Activated naive CD4-positive, alpha-beta T cell treated with anti-CD3 and anti-CD28 coated beads for 36 hours (primary cell): ENCODE results near the gene LRRC61. TPM values are rescaled to one million over a fixed set of nuclear protein-coding genes. Genes with fewer than 3 reads are reported as not detected.
"Not testable (repeated sequence)": the region's sequence is repeated elsewhere in the genome, so short reads cannot be mapped to it uniquely, and the experiment has no call there.

ENCODE experiments used
- CTCF ChIA-PET: fragments of 350-600 bp; sonication (Branson Sonifier 250); formaldehyde crosslinking; loops from one replicate; lab custom pipeline; 2021; ENCODE audit warnings: antibody characterized with exemption; lab: Charles Lee
- DNase-seq: peaks from one replicate; pipeline ENCODE4 v3.0.0-alpha.2; 2020
- H3K27ac Mint-ChIP-seq: one replicate; pipeline ENCODE4 v1.8.0; 2021; ENCODE audit warnings: mild to moderate bottlenecking, mixed read lengths
- H3K27me3 Mint-ChIP-seq: one replicate; pipeline ENCODE4 v1.8.0; 2021; ENCODE audit warnings: low read depth, mixed read lengths
- H3K36me3 Mint-ChIP-seq: one replicate; pipeline ENCODE4 v1.8.0; 2021; ENCODE audit warnings: low read depth, mixed read lengths
- H3K4me1 Mint-ChIP-seq: one replicate; pipeline ENCODE4 v1.8.0; 2021; ENCODE audit warnings: low read depth, mixed read lengths
- H3K4me3 Mint-ChIP-seq: one replicate; pipeline ENCODE4 v1.8.0; 2021; ENCODE audit warnings: mild to moderate bottlenecking, moderate library complexity, mixed read lengths
- H3K9me3 Mint-ChIP-seq: one replicate; pipeline ENCODE4 v1.8.0; 2021; ENCODE audit warnings: mixed read lengths
- intact Hi-C: fragments of 100-400 bp; cut with micrococcal nuclease; formaldehyde crosslinking; loops from one replicate; pipeline ENCODE4 v1.15.1; 2023
- total RNA-seq, 2 experiments: library from RNA; stranded (reverse); gene quantifications; one replicate each; pipeline ENCODE4 v1.2.3, GENCODE V29; 2021

LRRC61 gene
- total RNA-seq, 2 experiments from 2014 or later: 10.3 to 13.3 TPM

- H3K4me3 Mint-ChIP-seq, H3K27me3 Mint-ChIP-seq, H3K36me3 Mint-ChIP-seq, H3K4me1 Mint-ChIP-seq, H3K9me3 Mint-ChIP-seq, DNase-seq, H3K27ac Mint-ChIP-seq, intact Hi-C loops, CTCF ChIA-PET: not testable (repeated sequence)
Measured at GRCh38 chr7:150312649-150313366, 10.3 kb upstream of the LRRC61 start.

GRCh38 chr7:150313367-150313809, 9.8 kb upstream of the LRRC61 start:
- CTCF ChIA-PET: no interaction called here
- no peaks in the 10 kb centered on the region for H3K36me3 Mint-ChIP-seq

GRCh38 chr7:150313870-150314269, 9.3 kb upstream of the LRRC61 start:
- CTCF ChIA-PET: no interaction called here
- no peaks in the 10 kb centered on the region for H3K36me3 Mint-ChIP-seq
- no peaks in the 10 kb centered on the region for H3K4me1 Mint-ChIP-seq
- DNase-seq: no peak
- no peaks in the 10 kb centered on the region for H3K9me3 Mint-ChIP-seq
- intact Hi-C loops: no loop called here
- no peaks in the 10 kb centered on the region for H3K27me3 Mint-ChIP-seq
- H3K27ac Mint-ChIP-seq: no peak overlapping the region
- H3K4me3 Mint-ChIP-seq: no peak overlapping the region

More at GRCh38 chr7:150313367-150313809, 9.8 kb upstream of the LRRC61 start:
- Mint-ChIP-seq H3K9me3 (no peaks in the 10 kb centered on the region), H3K27me3 (no peaks in the 10 kb centered on the region), H3K27ac (no peak overlapping the region), H3K4me1 (peaks cover 2% of the 10 kb centered on the region), H3K4me3 (no peak overlapping the region)
- intact Hi-C loops: no loop called here
- DNase-seq: no peak

GRCh38 chr7:150314639-150315239, 8.4 kb upstream of the LRRC61 start:
- Mint-ChIP-seq H3K27me3 (no peaks in the 10 kb centered on the region), H3K9me3 (no peaks in the 10 kb centered on the region), H3K36me3 (no peaks in the 10 kb centered on the region), H3K4me3 (no peak overlapping the region), H3K4me1 (no peaks in the 10 kb centered on the region), H3K27ac (no peak overlapping the region)
- CTCF ChIA-PET: interaction anchor here (0.6 kb wide), 1 partner anchor 38 kb away, joined by 5 read pairs; no protein-coding TSS in a partner anchor
- no peak for DNase-seq
- intact Hi-C loops: no loop called here

GRCh38 chr7:150316987-150317386, 6.2 kb upstream of the LRRC61 start:
- CTCF ChIA-PET: interaction anchor here (0.6 kb wide), 1 partner anchor 1256 kb away, joined by 3 read pairs; no protein-coding TSS in a partner anchor
- H3K27ac Mint-ChIP-seq, H3K36me3 Mint-ChIP-seq, H3K4me3 Mint-ChIP-seq, H3K27me3 Mint-ChIP-seq, H3K9me3 Mint-ChIP-seq, DNase-seq, intact Hi-C loops: not testable (repeated sequence)
- H3K4me1 Mint-ChIP-seq: peaks cover 19% of the 10 kb centered on the region

- Mint-ChIP-seq H3K4me1 (peaks cover 25% of the 10 kb centered on the region), H3K36me3 (peaks cover 7% of the 10 kb centered on the region), H3K4me3 (no peak overlapping the region), H3K27me3 (no peaks in the 10 kb centered on the region), H3K9me3 (no peaks in the 10 kb centered on the region), H3K27ac (no peak overlapping the region)
- intact Hi-C loops: no loop called here
- CTCF ChIA-PET: interaction anchor here (0.6 kb wide), 1 partner anchor 1255 kb away, joined by 3 read pairs; no protein-coding TSS in a partner anchor
- no peak for DNase-seq
Measured at GRCh38 chr7:150317748-150318444, 5.3 kb upstream of the LRRC61 start.

- H3K4me3 Mint-ChIP-seq: peak overlapping the region; percentile 95
- H3K36me3 Mint-ChIP-seq: peaks cover 25% of the 10 kb centered on the region
- H3K27me3 Mint-ChIP-seq: no peaks in the 10 kb centered on the region
- H3K4me1 Mint-ChIP-seq: peaks cover 43% of the 10 kb centered on the region
- CTCF ChIA-PET: interaction anchor here (0.7 kb wide), 1 partner anchor 45 kb away, joined by 5 read pairs; no protein-coding TSS in a partner anchor
- DNase-seq: no peak
- no peaks in the 10 kb centered on the region for H3K9me3 Mint-ChIP-seq
- H3K27ac Mint-ChIP-seq: peak overlapping the region; percentile 99
- intact Hi-C loops: loop anchor here (1.0 to 5.0 kb wide), 12 partner anchors 35 to 761 kb away; partner anchors contain the start of genes FASTK, REPIN1, TMUB1 and ZNF775
Measured at GRCh38 chr7:150321788-150322113, 1.4 kb upstream of the LRRC61 start.

- Mint-ChIP-seq H3K27ac (peak overlapping the region; percentile 99), H3K27me3 (no peaks in the 10 kb centered on the region), H3K9me3 (no peaks in the 10 kb centered on the region), H3K4me1 (peaks cover 46% of the 10 kb centered on the region), H3K4me3 (peak overlapping the region; percentile 95), H3K36me3 (peaks cover 30% of the 10 kb centered on the region)
- intact Hi-C loops: loop anchor here (1.0 to 5.0 kb wide), 7 partner anchors 35 to 760 kb away; partner anchors contain the start of genes FASTK and TMUB1
- CTCF ChIA-PET: no interaction called here
- DNase-seq: peak; percentile 89
Measured at GRCh38 chr7:150322114-150322832, 882 bp upstream of the LRRC61 start.

GRCh38 chr7:150323682-150324372, 672 bp downstream of the LRRC61 start:
- Mint-ChIP-seq H3K27me3 (no peaks in the 10 kb centered on the region), H3K27ac (peak overlapping the region; percentile 97), H3K9me3 (no peaks in the 10 kb centered on the region), H3K4me1 (peaks cover 46% of the 10 kb centered on the region), H3K36me3 (peaks cover 39% of the 10 kb centered on the region), H3K4me3 (peak overlapping the region; percentile 95)
- DNase-seq: no peak
- intact Hi-C loops: loop anchor here (2.0 to 5.0 kb wide), 6 partner anchors 33 to 758 kb away; partner anchors contain the start of genes FASTK and TMUB1
- CTCF ChIA-PET: interaction anchor here (1.1 kb wide), 1 partner anchor 46 kb away, joined by 3 read pairs; no protein-coding TSS in a partner anchor

GRCh38 chr7:150324373-150324961, 1.3 kb downstream of the LRRC61 start:
- peak overlapping the region; percentile 95 for H3K4me3 Mint-ChIP-seq
- peaks cover 46% of the 10 kb centered on the region for H3K4me1 Mint-ChIP-seq
- CTCF ChIA-PET: interaction anchor here (1.1 kb wide), 1 partner anchor 53 kb away, joined by 3 read pairs; no protein-coding TSS in a partner anchor
- H3K27ac Mint-ChIP-seq: peak overlapping the region; percentile 97
- DNase-seq: no peak
- peaks cover 39% of the 10 kb centered on the region for H3K36me3 Mint-ChIP-seq
- no peaks in the 10 kb centered on the region for H3K9me3 Mint-ChIP-seq
- no peaks in the 10 kb centered on the region for H3K27me3 Mint-ChIP-seq
- intact Hi-C loops: loop anchor here (5.0 kb wide), 3 partner anchors 238 to 758 kb away; partner anchors contain the start of genes FASTK and TMUB1

- DNase-seq: no peak
- CTCF ChIA-PET: interaction anchor here (1.1 kb wide), 1 partner anchor 53 kb away, joined by 3 read pairs; no protein-coding TSS in a partner anchor
- Mint-ChIP-seq H3K9me3 (no peaks in the 10 kb centered on the region), H3K27me3 (no peaks in the 10 kb centered on the region), H3K4me3 (peak overlapping the region; percentile 95), H3K4me1 (peaks cover 43% of the 10 kb centered on the region), H3K27ac (peak overlapping the region; percentile 73), H3K36me3 (peaks cover 38% of the 10 kb centered on the region)
- intact Hi-C loops: no loop called here
Measured at GRCh38 chr7:150325110-150325611, 2.0 kb downstream of the LRRC61 start.
